Astrocyte (in vitro differentiated cells and primary cell): Measurements from ENCODE around the gene ZSWIM2.

Experiments
- CTCF ChIP-seq: IDR thresholded peaks from 2 replicates; pipeline ENCODE4 v1.5.1; 2011; ENCODE audit warnings: low read depth, mild to moderate bottlenecking, inconsistent platforms, low read length, moderate library complexity; ENCODE audit not compliant: insufficient read depth
- EZH2 ChIP-seq: IDR thresholded peaks from 2 replicates; pipeline ENCODE4 v1.6.1; 2012; ENCODE audit warnings: mild to moderate bottlenecking, low read length, inconsistent platforms; ENCODE audit not compliant: insufficient read depth

DNA sequence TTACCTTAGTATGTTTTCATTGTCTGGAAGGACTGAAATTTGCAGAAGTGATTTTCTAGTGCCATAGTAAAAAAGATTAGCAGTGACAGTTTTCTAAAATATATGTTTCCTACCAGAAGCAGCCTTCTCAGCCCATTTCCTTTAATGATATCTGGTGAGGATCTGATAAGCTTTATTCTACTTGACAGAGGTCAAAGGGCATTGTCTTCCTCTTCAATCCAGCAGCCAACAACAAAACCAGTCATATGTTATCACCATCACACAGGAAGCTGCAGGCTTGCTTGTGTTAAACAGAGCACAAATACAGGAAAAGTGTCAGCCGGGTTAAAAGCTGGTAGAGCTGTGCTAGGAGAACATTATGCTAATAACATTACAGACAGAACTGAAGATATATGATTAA lies 35.6 kb upstream of the ZSWIM2 start:
- no peak for TF ChIP-seq CTCF
- TF ChIP-seq EZH2, result no peak
